GM20431 (cell line): ENCODE measurements around the gene PREX1.
"Not testable (repeated sequence)": the region's sequence is repeated elsewhere in the genome, so short reads cannot be mapped to it uniquely, and the experiment has no call there.

Experiments used
- in situ Hi-C: fragments of 300-500 bp; cut with MseI, MboI; formaldehyde crosslinking; loops from one replicate; pipeline ENCODE4 v1.15.0; 2020; ENCODE audit warnings: low sequenced_read_pairs; ENCODE audit not compliant: unreplicated experiment

The PREX1 gene

GRCh38 chr20:48849299-48849698 is 21.5 kb upstream of the PREX1 start:
- in situ Hi-C loops = no loop called here

- in situ Hi-C loops = no loop called here
Observed at GRCh38 chr20:48847498-48848205, 19.9 kb upstream of the PREX1 start.

- in situ Hi-C loops = no loop called here
Observed at GRCh38 chr20:48846516-48847492, 19.0 kb upstream of the PREX1 start.

GRCh38 chr20:48845721-48846306 is 18.0 kb upstream of the PREX1 start:
- in situ Hi-C loops = no loop called here

GRCh38 chr20:48844996-48845395 is 17.2 kb upstream of the PREX1 start:
- in situ Hi-C loops = no loop called here

GRCh38 chr20:48843896-48844295 is 16.1 kb upstream of the PREX1 start:
- in situ Hi-C loops = not testable (repeated sequence)

DNA sequence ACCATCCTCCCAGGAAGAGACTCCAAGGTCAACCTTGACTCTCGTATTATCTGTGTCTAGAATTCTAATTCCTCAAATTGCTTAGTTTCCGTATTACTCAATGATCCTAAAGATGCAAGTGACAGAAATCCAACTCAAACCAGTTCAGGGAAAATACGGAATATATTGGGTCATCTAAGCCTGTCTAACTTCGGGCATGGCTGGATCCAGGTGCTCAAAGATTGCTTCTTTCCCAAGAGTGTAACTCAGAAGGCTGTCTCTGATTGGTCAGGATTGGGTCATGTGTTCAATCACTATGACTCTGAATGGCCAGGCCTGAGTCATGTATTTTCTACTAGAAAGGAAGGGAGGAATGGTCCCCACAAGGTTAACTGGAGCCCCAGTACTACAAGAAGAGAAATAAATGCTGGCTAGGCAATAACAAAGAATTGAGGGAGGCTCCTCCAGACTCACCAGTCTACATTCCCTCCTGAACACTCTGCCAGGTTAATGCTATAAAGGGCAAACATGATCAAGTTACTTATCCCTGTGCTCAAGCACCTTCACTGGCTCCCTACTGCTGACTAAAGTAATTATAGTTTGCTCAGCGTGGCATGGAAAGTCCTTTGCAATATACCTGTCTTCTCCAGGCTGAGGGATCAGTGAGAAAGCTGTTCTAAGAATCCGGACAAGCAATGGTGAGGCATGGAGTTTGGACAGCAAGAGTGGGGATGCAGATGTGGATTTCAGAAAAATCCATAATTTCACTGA is 15.4 kb upstream of the PREX1 start:
- in situ Hi-C loops = no loop called here

DNA sequence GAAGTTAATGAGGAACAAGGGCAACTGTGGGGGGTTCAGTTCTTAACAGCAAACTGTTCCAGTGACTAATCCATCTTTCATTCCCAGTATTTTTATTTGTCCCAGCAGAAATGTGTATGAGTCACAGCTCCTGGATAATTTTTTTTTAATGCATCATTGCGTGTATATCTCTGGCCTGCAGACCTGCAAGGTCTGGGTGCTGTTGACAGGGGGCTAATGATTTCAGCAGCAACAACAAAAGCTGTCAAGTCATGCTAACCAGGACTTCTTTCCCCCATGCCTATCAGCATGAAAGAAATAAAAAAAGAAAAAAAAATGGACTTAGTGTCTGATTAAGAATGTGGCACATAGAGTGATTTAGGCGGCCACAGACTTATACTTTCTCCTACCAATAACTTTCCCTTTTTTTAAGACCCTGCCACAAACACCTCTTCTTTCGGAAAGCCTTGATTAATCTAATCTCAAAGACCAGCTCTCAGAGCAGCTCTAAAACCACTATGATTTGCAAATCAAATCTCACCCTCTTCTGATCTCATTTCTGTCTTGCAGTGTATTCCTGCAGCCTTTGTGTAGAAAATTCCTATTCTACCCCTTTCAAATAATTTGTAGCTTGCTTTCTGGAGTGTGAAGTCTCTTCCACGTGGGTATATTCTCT is 14.2 kb upstream of the PREX1 start:
- in situ Hi-C loops = no loop called here

- in situ Hi-C loops = no loop called here
Observed at GRCh38 chr20:48841196-48841874, 13.5 kb upstream of the PREX1 start.

DNA sequence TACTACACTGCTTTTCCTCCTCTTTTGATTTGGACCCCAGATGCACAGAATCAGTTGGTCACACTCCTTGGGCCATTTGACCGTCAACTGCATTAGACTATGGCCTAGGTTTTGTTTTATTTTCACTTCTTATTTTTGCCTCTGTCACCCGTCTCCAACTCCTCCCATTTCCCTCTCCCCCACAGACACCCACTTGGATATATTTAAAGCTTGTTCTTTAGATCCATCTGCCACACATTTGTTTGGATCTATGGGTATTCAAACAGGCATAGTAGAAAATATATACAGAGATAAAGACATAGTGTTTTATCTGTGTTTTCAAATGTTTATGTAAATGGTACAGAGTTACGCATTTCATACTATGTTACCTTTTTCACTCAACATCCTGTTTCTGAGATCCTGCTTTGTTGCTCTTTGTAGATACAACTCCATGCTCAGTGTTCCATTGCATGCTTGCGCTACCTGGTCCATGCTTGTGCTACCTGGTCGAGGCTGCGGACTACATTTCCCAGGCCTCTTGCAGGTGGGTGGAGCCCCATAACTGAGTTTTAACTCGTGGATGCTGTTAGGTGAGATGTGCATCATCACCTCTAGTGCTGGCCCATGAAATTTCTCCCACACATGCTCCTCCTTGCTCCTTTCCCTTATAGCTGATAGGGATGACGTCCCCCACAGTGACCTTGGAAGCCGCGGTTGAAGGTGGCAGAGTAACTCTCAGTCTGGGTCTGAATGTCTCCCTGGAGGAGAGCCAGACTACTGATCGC is 11.5 kb upstream of the PREX1 start:
- in situ Hi-C loops = no loop called here

GRCh38 chr20:48837014-48837413 is 9.2 kb upstream of the PREX1 start:
- in situ Hi-C loops = no loop called here

- in situ Hi-C loops = no loop called here
Observed at GRCh38 chr20:48835390-48835789, 7.6 kb upstream of the PREX1 start.

GRCh38 chr20:48834278-48834677 is 6.5 kb upstream of the PREX1 start:
- in situ Hi-C loops = no loop called here

DNA sequence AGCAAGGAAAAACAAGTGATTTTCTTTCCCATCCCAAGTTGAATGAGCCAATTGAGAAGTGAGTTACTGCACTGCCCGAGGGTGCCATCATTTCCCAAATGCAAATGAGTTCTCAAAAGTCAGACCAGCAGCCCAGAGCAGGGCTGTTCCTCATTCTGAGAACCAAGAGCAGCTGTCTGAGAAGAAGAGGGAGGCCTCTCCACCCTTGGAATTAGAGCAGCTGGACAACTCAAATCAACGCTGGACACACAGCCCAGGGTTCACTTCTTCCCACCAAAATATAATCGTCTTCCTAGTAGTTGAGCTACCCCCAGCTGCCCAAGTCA is 4.6 kb upstream of the PREX1 start:
- in situ Hi-C loops = no loop called here

- in situ Hi-C loops = no loop called here
Observed at GRCh38 chr20:48831718-48832404, 4.1 kb upstream of the PREX1 start.

DNA sequence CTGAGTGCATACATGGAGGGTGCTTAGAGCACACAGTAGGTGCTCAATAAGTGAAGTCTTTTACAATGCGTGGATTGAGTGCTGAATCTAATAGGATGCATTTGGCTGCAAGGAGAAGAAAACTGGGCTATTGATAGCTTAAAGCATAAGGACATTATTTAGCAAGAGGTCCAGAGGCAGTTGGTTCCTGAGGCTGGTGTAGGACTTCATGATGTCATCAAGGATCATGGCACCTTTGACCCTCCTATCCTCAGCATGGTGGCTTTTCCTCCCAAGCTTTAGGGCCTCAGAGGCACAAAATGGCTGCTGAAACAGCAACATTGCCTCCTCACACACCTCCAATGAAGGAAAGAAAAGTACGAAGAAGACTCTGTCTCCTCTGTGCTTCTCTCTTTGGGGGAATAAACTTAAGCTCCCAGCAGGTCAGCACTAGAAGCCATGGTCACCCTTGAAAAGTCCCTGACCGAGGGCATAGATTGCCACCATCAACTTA is 3.1 kb upstream of the PREX1 start:
- in situ Hi-C loops = no loop called here

GRCh38 chr20:48829940-48830339 is 2.1 kb upstream of the PREX1 start:
- in situ Hi-C loops = no loop called here
